ENCODE measurements around the gene OXTR. TPM values are rescaled to one million over a fixed set of nuclear protein-coding genes. Genes with fewer than 3 reads are reported as not detected.

OXTR gene
- total RNA-seq, 1 experiment from 2014 or later: 0.63 TPM

DNA sequence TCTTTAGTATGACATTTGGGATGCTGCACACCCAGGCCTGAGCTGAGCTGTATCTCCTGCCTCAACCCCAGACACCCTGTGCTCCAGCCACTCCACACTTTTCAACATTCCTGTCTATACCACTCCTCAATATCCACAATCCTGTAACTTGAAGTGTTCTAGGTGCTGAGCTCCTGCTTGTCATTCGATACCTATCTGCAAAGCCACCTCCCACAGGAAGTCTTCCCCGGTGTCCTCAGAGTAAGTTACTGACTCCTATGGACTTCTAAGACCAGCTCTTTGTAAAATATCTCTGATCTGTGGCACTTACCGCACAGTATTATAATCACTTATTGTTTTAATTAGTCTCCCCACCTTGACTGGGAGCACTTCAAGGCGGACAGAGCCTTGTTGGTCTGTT lies 37.0 kb downstream of the OXTR start:
- ChIA-PET CTCF (interaction anchor here (0.6 to 1.9 kb wide), 3 partner anchors 37 to 117 kb away, joined by 3 to 8 read pairs (median 4); partner anchors contain the start of gene OXTR), POLR2A (no interaction called here)
- H3K4me3 Mint-ChIP-seq (ENCODE audit: unreplicated experiment): no peak overlapping the region
- H3K36me3 Mint-ChIP-seq (ENCODE audit: insufficient read depth, unreplicated experiment): peaks cover 6% of the 10 kb centered on the region
- H3K4me1 Mint-ChIP-seq (ENCODE audit: insufficient read depth, unreplicated experiment): peaks cover 7% of the 10 kb centered on the region
- intact Hi-C loops (cut with micrococcal nuclease): no loop called here
- no TSS peak for BruUV-seq (replicated peaks)
- no peak for DNase-seq (ENCODE audit: unreplicated experiment)
- TF ChIP-seq, protein P1, sequence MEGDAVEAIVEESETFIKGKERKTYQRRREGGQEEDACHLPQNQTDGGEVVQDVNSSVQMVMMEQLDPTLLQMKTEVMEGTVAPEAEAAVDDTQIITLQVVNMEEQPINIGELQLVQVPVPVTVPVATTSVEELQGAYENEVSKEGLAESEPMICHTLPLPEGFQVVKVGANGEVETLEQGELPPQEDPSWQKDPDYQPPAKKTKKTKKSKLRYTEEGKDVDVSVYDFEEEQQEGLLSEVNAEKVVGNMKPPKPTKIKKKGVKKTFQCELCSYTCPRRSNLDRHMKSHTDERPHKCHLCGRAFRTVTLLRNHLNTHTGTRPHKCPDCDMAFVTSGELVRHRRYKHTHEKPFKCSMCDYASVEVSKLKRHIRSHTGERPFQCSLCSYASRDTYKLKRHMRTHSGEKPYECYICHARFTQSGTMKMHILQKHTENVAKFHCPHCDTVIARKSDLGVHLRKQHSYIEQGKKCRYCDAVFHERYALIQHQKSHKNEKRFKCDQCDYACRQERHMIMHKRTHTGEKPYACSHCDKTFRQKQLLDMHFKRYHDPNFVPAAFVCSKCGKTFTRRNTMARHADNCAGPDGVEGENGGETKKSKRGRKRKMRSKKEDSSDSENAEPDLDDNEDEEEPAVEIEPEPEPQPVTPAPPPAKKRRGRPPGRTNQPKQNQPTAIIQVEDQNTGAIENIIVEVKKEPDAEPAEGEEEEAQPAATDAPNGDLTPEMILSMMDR (IDR thresholded peaks at IDR 0.05; ENCODE audit: unreplicated experiment): no peak
- H3K9me3 Mint-ChIP-seq (ENCODE audit: unreplicated experiment): no peaks in the 10 kb centered on the region
- H3K27ac Mint-ChIP-seq (ENCODE audit: low read depth, unreplicated experiment): peak overlapping the region; percentile 64
- no peaks in the 10 kb centered on the region for H3K27me3 Mint-ChIP-seq (ENCODE audit: insufficient read depth, unreplicated experiment)

DNA sequence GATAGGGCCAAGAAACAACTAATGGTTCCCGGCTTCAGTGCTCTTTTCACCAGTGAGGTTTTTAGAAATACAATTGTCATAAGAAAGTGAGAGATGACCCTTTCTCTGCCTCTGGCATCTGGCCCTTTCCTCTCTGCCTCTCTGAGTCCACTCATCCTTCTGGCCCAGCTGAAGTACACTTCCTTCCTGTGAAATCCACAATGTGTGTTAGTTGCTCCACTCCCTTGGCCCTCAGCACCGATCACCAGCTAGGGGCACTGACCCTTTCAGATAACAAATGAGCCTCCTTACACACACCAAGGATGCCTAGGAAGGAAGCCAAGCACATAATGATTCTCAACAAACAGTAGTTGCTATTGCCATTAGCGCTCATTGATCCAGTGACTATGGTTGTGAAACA lies 38.8 kb downstream of the OXTR start:
- Mint-ChIP-seq H3K9me3 (ENCODE audit: unreplicated experiment) (no peaks in the 10 kb centered on the region), H3K4me1 (ENCODE audit: insufficient read depth, unreplicated experiment) (no peaks in the 10 kb centered on the region), H3K4me3 (ENCODE audit: unreplicated experiment) (no peak overlapping the region), H3K27ac (ENCODE audit: low read depth, unreplicated experiment) (no peak overlapping the region), H3K36me3 (ENCODE audit: insufficient read depth, unreplicated experiment) (no peaks in the 10 kb centered on the region), H3K27me3 (ENCODE audit: insufficient read depth, unreplicated experiment) (no peaks in the 10 kb centered on the region)
- BruUV-seq (replicated peaks): no TSS peak
- intact Hi-C loops (cut with micrococcal nuclease): no loop called here
- DNase-seq (ENCODE audit: unreplicated experiment): no peak
- POLR2A ChIA-PET: interaction anchor here (1.0 kb wide), 1 partner anchor 15 kb away, joined by 3 read pairs; no protein-coding TSS in a partner anchor
- TF ChIP-seq, protein P1 (IDR thresholded peaks at IDR 0.05; ENCODE audit: unreplicated experiment): no peak
- CTCF ChIA-PET: interaction anchor here (0.8 kb wide), 1 partner anchor 14 kb away, joined by 3 read pairs; no protein-coding TSS in a partner anchor

DNA sequence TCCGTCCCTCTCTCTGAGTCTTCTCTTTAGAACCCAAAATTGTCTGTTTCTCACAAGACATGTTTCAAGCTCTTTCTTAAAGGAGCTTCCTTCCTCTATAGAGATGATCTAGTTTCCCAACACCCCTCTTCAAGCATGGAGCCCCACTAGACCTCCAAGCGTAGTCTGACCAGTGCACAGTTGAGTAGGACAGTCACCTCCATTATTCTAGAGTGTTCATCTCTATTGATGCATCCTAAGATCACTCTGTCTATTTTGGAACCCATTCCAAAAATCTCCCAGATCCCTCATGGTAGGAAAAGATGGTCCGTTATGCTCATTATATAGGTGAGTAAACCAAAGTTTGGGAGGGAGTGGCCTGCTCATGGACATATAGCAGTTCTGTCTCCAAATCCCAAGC lies 39.9 kb downstream of the OXTR start:
- BruUV-seq (replicated peaks): no TSS peak
- Mint-ChIP-seq H3K4me1 (ENCODE audit: insufficient read depth, unreplicated experiment) (peaks cover 6% of the 10 kb centered on the region), H3K36me3 (ENCODE audit: insufficient read depth, unreplicated experiment) (no peaks in the 10 kb centered on the region), H3K9me3 (ENCODE audit: unreplicated experiment) (no peaks in the 10 kb centered on the region), H3K27ac (ENCODE audit: low read depth, unreplicated experiment) (no peak overlapping the region), H3K4me3 (ENCODE audit: unreplicated experiment) (no peak overlapping the region), H3K27me3 (ENCODE audit: insufficient read depth, unreplicated experiment) (no peaks in the 10 kb centered on the region)
- DNase-seq (ENCODE audit: unreplicated experiment): no peak
- intact Hi-C loops (cut with micrococcal nuclease): no loop called here
- POLR2A ChIA-PET: interaction anchor here (0.8 kb wide), 1 partner anchor 8 kb away, joined by 3 read pairs; no protein-coding TSS in a partner anchor
- TF ChIP-seq, protein P1 (IDR thresholded peaks at IDR 0.05; ENCODE audit: unreplicated experiment): no peak
- CTCF ChIA-PET: interaction anchor here (0.6 to 1.6 kb wide), 5 partner anchors 9 to 702 kb away, joined by 3 to 5 read pairs (median 3); partner anchors contain the start of gene OXTR

DNA sequence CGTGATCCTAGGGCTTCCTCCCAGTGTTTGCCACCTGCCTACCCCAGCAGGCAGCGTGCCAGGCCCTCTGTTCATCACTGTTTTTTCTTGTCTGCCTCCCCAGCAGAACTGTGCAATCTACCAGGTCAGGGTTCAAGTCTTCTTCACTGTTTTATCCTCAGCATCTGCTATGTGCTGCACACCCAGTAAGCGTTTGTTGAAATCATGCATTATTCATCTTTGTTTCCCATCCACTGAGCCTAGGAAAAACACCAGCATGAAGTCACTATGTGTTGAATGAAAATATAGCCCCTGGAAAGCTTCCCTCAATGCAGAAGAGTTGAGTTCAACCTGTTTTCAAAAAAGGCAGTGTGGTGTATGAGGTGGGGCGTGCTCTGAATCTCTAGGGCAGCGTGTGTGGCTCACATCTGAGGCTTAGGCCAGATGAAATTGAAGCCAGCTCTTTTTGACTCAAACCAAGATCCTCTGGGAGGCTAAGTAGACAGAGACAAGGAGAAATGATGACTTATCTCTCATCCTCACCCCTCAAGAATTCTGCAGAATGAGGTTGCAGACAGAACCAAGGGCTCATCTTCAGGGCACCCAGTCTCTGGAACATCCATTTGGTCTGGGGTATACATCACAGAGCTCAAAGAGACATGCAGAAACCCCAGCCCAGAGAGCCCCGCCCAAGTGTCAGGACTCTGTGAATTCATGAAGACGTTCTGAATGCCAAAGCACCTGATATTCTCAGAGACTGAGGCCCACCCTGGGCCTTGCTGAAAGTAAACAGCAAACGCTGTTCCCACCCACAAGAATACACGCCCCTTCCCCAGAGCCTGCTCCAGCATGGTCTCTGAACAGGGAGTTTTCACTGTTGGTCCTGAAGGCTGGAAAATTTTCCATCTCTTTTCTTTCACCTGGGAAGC lies 41.6 kb downstream of the OXTR start:
- BruUV-seq (replicated peaks): no TSS peak
- DNase-seq (ENCODE audit: unreplicated experiment): no peak
- no peaks in the 10 kb centered on the region for H3K9me3 Mint-ChIP-seq (ENCODE audit: unreplicated experiment)
- H3K27me3 Mint-ChIP-seq (ENCODE audit: insufficient read depth, unreplicated experiment): no peaks in the 10 kb centered on the region
- no peak overlapping the region for H3K27ac Mint-ChIP-seq (ENCODE audit: low read depth, unreplicated experiment)
- H3K4me1 Mint-ChIP-seq (ENCODE audit: insufficient read depth, unreplicated experiment): peaks cover 16% of the 10 kb centered on the region
- H3K36me3 Mint-ChIP-seq (ENCODE audit: insufficient read depth, unreplicated experiment): no peaks in the 10 kb centered on the region
- H3K4me3 Mint-ChIP-seq (ENCODE audit: unreplicated experiment): no peak overlapping the region
- ChIA-PET POLR2A (interaction anchor here (1.0 to 1.5 kb wide), 2 partner anchors 12 kb away, joined by 4 read pairs; no protein-coding TSS in a partner anchor), CTCF (interaction anchor here (1.6 kb wide), 1 partner anchor 15 kb away, joined by 4 read pairs; no protein-coding TSS in a partner anchor)
- intact Hi-C loops (cut with micrococcal nuclease): no loop called here
- TF ChIP-seq, protein P1 (IDR thresholded peaks at IDR 0.05; ENCODE audit: unreplicated experiment): no peak
